DND-41 (cell line): ENCODE measurements around the gene PTPRA.

ENCODE experiments used
- ATAC-seq: fragments of 200-7000 bp; cut with Tn5 transposase; 3 replicates; pipeline ENCODE4 v1.9.1; 2021; ENCODE audit warnings: low read depth; ENCODE audit not compliant: insufficient read depth
- DNase-seq: peaks from one replicate; pipeline ENCODE4 v3.0.0-alpha.2; 2020
- H2AFZ ChIP-seq: 2 replicates; pipeline ENCODE4 v1.6.0; 2012; ENCODE audit warnings: low read depth, low read length
- H3K27ac ChIP-seq: 2 replicates; pipeline ENCODE4 v1.5.1; 2012; ENCODE audit warnings: low read length, inconsistent platforms
- H3K27me3 ChIP-seq: fragments of 200-600 bp; sonication (generic); 2 replicates; pipeline ENCODE4 v1.6.0; 2012; ENCODE audit warnings: low read length, mild to moderate bottlenecking, inconsistent platforms; ENCODE audit not compliant: insufficient read depth, poor library complexity
- H3K36me3 ChIP-seq: 2 replicates; pipeline ENCODE4 v1.5.1; 2012; ENCODE audit warnings: low read length, inconsistent platforms; ENCODE audit not compliant: insufficient read depth
- H3K4me1 ChIP-seq: 2 replicates; pipeline ENCODE4 v1.5.1; 2012; ENCODE audit warnings: mild to moderate bottlenecking, low read length; ENCODE audit not compliant: insufficient read depth
- H3K4me2 ChIP-seq: 2 replicates; pipeline ENCODE4 v1.6.0; 2012; ENCODE audit warnings: mild to moderate bottlenecking, moderate library complexity, low read length, inconsistent platforms; ENCODE audit not compliant: insufficient read depth
- H3K4me3 ChIP-seq, 2 experiments: fragments of 200-600 bp in 1 of 2; shearing (Covaris generic) in 1 of 2; 2 replicates each; pipeline ENCODE4 v1.5.1; 2012 to 2016; ENCODE audit warnings: inconsistent platforms in 2 of 2, low read length in 2 of 2, mild to moderate bottlenecking in 2 of 2, low read depth in 1 of 2, moderate library complexity in 1 of 2
- H3K79me2 ChIP-seq: 2 replicates; pipeline ENCODE4 v1.6.0; 2012; ENCODE audit warnings: low read length, inconsistent platforms; ENCODE audit not compliant: insufficient read depth
- H3K9ac ChIP-seq: 2 replicates; pipeline ENCODE4 v1.6.0; 2012; ENCODE audit warnings: low read depth, mild to moderate bottlenecking, inconsistent platforms, low read length, moderate library complexity
- H3K9me3 ChIP-seq: 2 replicates; pipeline ENCODE4 v1.5.1; 2012; ENCODE audit warnings: low read length, moderate library complexity, mild to moderate bottlenecking, inconsistent platforms; ENCODE audit not compliant: insufficient read depth, severe bottlenecking
- H4K20me1 ChIP-seq: 2 replicates; pipeline ENCODE4 v1.6.0; 2012; ENCODE audit warnings: low read length; ENCODE audit not compliant: insufficient read depth
- CTCF ChIP-seq: IDR thresholded peaks from 2 replicates; pipeline ENCODE4 v1.5.1; 2012; ENCODE audit warnings: borderline replicate concordance, low read length, moderate library complexity, mild to moderate bottlenecking; ENCODE audit not compliant: poor library complexity, severe bottlenecking; ENCODE audit errors: extremely low read depth
- EZH2 ChIP-seq: IDR thresholded peaks from 3 replicates; pipeline ENCODE4 v1.6.1; 2012; ENCODE audit warnings: borderline replicate concordance, low read depth, mild to moderate bottlenecking, moderate library complexity, low read length, inconsistent platforms; ENCODE audit not compliant: severe bottlenecking

The PTPRA gene

GRCh38 chr20:3046677-3047462 is 173.6 kb downstream of the PTPRA start:
- H3K27ac ChIP-seq, result peak overlapping the region; percentile 81

DNA sequence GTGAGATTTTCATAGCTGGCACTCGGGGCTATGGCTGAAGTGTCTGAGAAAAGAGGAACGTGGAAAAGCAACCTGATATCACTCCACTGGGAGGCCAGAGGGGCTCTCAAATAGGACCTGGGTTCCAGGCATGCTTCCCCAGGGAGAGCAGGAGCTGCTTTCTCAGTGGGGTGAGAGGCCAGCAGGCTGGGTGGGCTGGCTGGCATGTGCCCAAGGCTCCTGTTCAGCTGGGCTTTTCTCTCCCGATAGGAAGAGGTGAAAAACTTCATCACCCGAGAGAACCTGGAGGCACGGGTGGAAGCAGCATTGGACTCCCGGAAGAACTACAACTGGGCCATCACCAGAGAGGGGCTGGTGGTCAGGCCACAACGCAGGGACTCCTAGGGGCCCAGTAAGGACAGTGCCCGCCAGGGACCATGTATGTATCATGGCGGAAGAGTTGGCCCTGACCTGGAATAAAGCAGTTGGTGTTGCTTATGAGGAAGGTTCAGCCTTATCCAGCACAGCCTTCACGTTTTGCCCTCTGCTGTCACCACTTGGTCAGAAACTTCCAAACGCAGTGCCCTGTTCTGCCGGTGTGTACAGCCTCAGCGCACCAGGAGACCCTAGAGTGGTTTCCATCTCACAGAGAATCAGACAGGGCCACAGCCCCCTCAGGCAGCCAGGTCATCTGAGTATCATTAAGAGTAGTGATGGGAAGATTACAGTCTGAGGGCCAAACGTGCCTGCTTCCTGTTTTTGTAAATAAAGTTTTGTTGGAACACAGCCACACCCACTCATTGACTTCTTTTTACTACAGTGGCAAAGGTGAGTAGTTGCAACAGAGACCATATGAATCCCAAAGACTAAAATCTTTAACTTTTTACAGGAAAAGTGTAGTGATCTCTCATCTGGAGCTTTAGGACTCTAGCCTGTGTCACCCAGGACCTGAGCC is 174.5 kb downstream of the PTPRA start:
- H3K36me3 ChIP-seq, result peaks cover 38% of the 10 kb centered on the region
- H3K27me3 ChIP-seq, result no peaks in the 10 kb centered on the region
- no peaks in the 10 kb centered on the region for H3K9me3 ChIP-seq
- peaks cover 26% of the 10 kb centered on the region for H3K4me1 ChIP-seq
- peak overlapping the region; percentile 91 for H3K9ac ChIP-seq
- peak overlapping the region; percentile 91 for H3K4me2 ChIP-seq
- H3K27ac ChIP-seq, result no peak overlapping the region
- no peak overlapping the region for H2AFZ ChIP-seq
- peaks cover 28% of the 10 kb centered on the region for H4K20me1 ChIP-seq
- peak overlapping the region in 1 of 2 experiments; percentile 97; a peak in 2 of 4 replicates for H3K4me3 ChIP-seq
- ATAC-seq (no peak), DNase-seq (no peak)
- no peak for TF ChIP-seq EZH2
- TF ChIP-seq CTCF, result no peak
- peaks cover 17% of the 10 kb centered on the region for H3K79me2 ChIP-seq

More at GRCh38 chr20:3046677-3047462, 173.6 kb downstream of the PTPRA start:
- TF ChIP-seq CTCF, result no peak
- no peak for TF ChIP-seq EZH2
- DNase-seq (peak; percentile 46), ATAC-seq (peak; percentile 30)
- peak overlapping the region; percentile 95 to 97 for H3K4me3 ChIP-seq
- peak overlapping the region; percentile 91 for H3K9ac ChIP-seq
- H3K4me2 ChIP-seq, result peak overlapping the region; percentile 91
- peaks cover 26% of the 10 kb centered on the region for H3K4me1 ChIP-seq
- peaks cover 17% of the 10 kb centered on the region for H3K79me2 ChIP-seq
- H4K20me1 ChIP-seq, result peaks cover 28% of the 10 kb centered on the region
- H3K9me3 ChIP-seq, result no peaks in the 10 kb centered on the region
- peaks cover 38% of the 10 kb centered on the region for H3K36me3 ChIP-seq
- peak overlapping the region; percentile 96 for H2AFZ ChIP-seq
- no peaks in the 10 kb centered on the region for H3K27me3 ChIP-seq

- H3K9me3 ChIP-seq, result no peaks in the 10 kb centered on the region
- ATAC-seq, result peak; percentile 56
- peak; percentile 26 for DNase-seq
- peaks cover 14% of the 10 kb centered on the region for H3K4me1 ChIP-seq
- H3K27me3 ChIP-seq, result no peaks in the 10 kb centered on the region
- no peak overlapping the region for H3K9ac ChIP-seq
- no peak overlapping the region for H3K4me3 ChIP-seq
- peaks cover 32% of the 10 kb centered on the region for H3K36me3 ChIP-seq
- H3K27ac ChIP-seq, result no peak overlapping the region
- H3K79me2 ChIP-seq, result peaks cover 11% of the 10 kb centered on the region
- H3K4me2 ChIP-seq, result no peak overlapping the region
- TF ChIP-seq CTCF (no peak), EZH2 (no peak)
- H2AFZ ChIP-seq, result no peak overlapping the region
- peaks cover 28% of the 10 kb centered on the region for H4K20me1 ChIP-seq
Observed at GRCh38 chr20:3051385-3052019, 178.2 kb downstream of the PTPRA start.
